Measurements from ENCODE around the gene INPP4B.

Gene INPP4B

GRCh38 chr4:142683503-142683902 is 162.6 kb downstream of the INPP4B start:
- Histone ChIP-seq H3K4me2 (no peak overlapping the region), H3K9ac (no peak overlapping the region), H3K27me3 (ENCODE audit: insufficient read depth, low read depth) (no peaks in the 10 kb centered on the region), H3K36me3 (ENCODE audit: insufficient read depth) (no peaks in the 10 kb centered on the region), H3K27ac (no peak overlapping the region), H3K4me1 (ENCODE audit: low read depth, poor library complexity, severe bottlenecking) (no peaks in the 10 kb centered on the region), H3K4me3 (IDR thresholded peaks at IDR 0.05; ENCODE audit: insufficient read depth, low read depth, low read length) (no peak overlapping the region), H4K20me1 (ENCODE audit: insufficient read depth) (no peaks in the 10 kb centered on the region), H3K79me2 (ENCODE audit: insufficient read depth, low read depth) (no peaks in the 10 kb centered on the region), H2AFZ (ENCODE audit: low read depth) (no peak overlapping the region)
- no peak for TF ChIP-seq CTCF (conservative IDR thresholded peaks at IDR 0.05; ENCODE audit: low read depth, low read length)

GRCh38 chr4:142671516-142671915 is 174.6 kb downstream of the INPP4B start:
- H3K27ac ChIP-seq = no peak overlapping the region

GRCh38 chr4:142663828-142664227 is 182.3 kb downstream of the INPP4B start:
- Histone ChIP-seq H3K27me3 (ENCODE audit: insufficient read depth, low read depth) (no peaks in the 10 kb centered on the region), H4K20me1 (ENCODE audit: insufficient read depth) (no peaks in the 10 kb centered on the region), H3K4me3 (IDR thresholded peaks at IDR 0.05; ENCODE audit: insufficient read depth, low read depth, low read length) (no peak overlapping the region), H2AFZ (ENCODE audit: low read depth) (no peak overlapping the region), H3K4me2 (no peak overlapping the region), H3K36me3 (ENCODE audit: insufficient read depth) (no peaks in the 10 kb centered on the region), H3K27ac (no peak overlapping the region), H3K4me1 (ENCODE audit: low read depth, poor library complexity, severe bottlenecking) (no peaks in the 10 kb centered on the region), H3K9ac (no peak overlapping the region), H3K79me2 (ENCODE audit: insufficient read depth, low read depth) (no peaks in the 10 kb centered on the region)
- no peak for TF ChIP-seq CTCF (conservative IDR thresholded peaks at IDR 0.05; ENCODE audit: low read depth, low read length)

More at GRCh38 chr4:142671516-142671915, 174.6 kb downstream of the INPP4B start:
- Histone ChIP-seq H3K9ac (no peak overlapping the region), H3K4me1 (ENCODE audit: low read depth, poor library complexity, severe bottlenecking) (no peaks in the 10 kb centered on the region), H3K4me3 (IDR thresholded peaks at IDR 0.05; ENCODE audit: insufficient read depth, low read depth, low read length) (no peak overlapping the region), H2AFZ (ENCODE audit: low read depth) (no peak overlapping the region), H4K20me1 (ENCODE audit: insufficient read depth) (no peaks in the 10 kb centered on the region), H3K36me3 (ENCODE audit: insufficient read depth) (no peaks in the 10 kb centered on the region), H3K79me2 (ENCODE audit: insufficient read depth, low read depth) (no peaks in the 10 kb centered on the region), H3K4me2 (no peak overlapping the region), H3K27me3 (ENCODE audit: insufficient read depth, low read depth) (no peaks in the 10 kb centered on the region)
- TF ChIP-seq CTCF (conservative IDR thresholded peaks at IDR 0.05; ENCODE audit: low read depth, low read length) = no peak

- TF ChIP-seq CTCF (conservative IDR thresholded peaks at IDR 0.05; ENCODE audit: low read depth, low read length) = 0 out of 2 replicates have a peak, but pooled peaks have one; percentile 27
- no peak overlapping the region for H2AFZ ChIP-seq (ENCODE audit: low read depth)
- H3K27ac ChIP-seq = no peak overlapping the region
- no peak overlapping the region for H3K9ac ChIP-seq
- H4K20me1 ChIP-seq (ENCODE audit: insufficient read depth) = no peaks in the 10 kb centered on the region
- no peak overlapping the region for H3K4me2 ChIP-seq
- no peaks in the 10 kb centered on the region for H3K36me3 ChIP-seq (ENCODE audit: insufficient read depth)
- H3K4me1 ChIP-seq (ENCODE audit: low read depth, poor library complexity, severe bottlenecking) = no peaks in the 10 kb centered on the region
- no peaks in the 10 kb centered on the region for H3K27me3 ChIP-seq (ENCODE audit: insufficient read depth, low read depth)
- H3K79me2 ChIP-seq (ENCODE audit: insufficient read depth, low read depth) = no peaks in the 10 kb centered on the region
- H3K4me3 ChIP-seq (IDR thresholded peaks at IDR 0.05; ENCODE audit: insufficient read depth, low read depth, low read length) = no peak overlapping the region
Observed at GRCh38 chr4:142660728-142661127, 185.4 kb downstream of the INPP4B start.

All from KMS-11 (cell line).